ENCODE results near the gene DYNLT5. TPM values are rescaled to one million over a fixed set of nuclear protein-coding genes. Genes with fewer than 3 reads are reported as not detected.

Gene DYNLT5
- polyA plus RNA-seq, 1 donor (not counting 4 experiments of a cell fraction or from before 2014, with no cell fraction given) = not detected

DNA sequence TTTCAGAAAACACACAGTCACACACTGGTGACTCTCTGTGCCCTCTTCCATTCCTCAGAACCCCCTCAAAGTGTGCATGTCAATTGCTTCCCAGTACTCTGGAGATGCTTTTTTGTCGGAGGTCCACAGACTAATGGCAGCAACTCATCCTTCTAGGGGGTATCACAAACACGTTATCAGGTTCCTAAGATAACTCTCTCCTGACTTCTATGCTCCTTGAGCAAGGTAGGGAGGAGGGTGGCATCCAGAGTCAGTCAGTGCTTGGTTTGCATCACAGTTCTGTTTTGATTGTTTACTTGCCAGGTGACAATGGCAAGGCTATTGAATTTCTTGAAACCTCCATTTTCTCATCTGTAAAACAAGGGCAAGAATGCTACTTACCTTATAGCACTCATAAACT is 39.4 kb upstream of the DYNLT5 start:
- DNase-seq (ENCODE audit: low read depth, low spot score) = no peak
- Histone ChIP-seq H2AFZ (ENCODE audit: control insufficient read depth, low read length) (no peak overlapping the region), H3K4me1 (ENCODE audit: control insufficient read depth, extremely low read depth, insufficient read depth, low read length) (no peaks in the 10 kb centered on the region), H3K79me2 (ENCODE audit: control insufficient read depth, insufficient read depth, low read length) (no peaks in the 10 kb centered on the region), H3K27ac (ENCODE audit: control insufficient read depth, insufficient read depth, low read length) (no peak overlapping the region), H3K4me2 (ENCODE audit: control insufficient read depth, extremely low read depth, insufficient read depth, low read depth, low read length) (no peak overlapping the region), H3K27me3 (ENCODE audit: control insufficient read depth, extremely low read depth, insufficient read depth, low read length) (peaks cover 4% of the 10 kb centered on the region), H3K9me3 (ENCODE audit: control insufficient read depth, low read depth, low read length) (no peaks in the 10 kb centered on the region), H3K36me3 (ENCODE audit: control insufficient read depth in 2 of 2, extremely low read depth in 1 of 2, insufficient read depth in 2 of 2, low read length in 2 of 2) (no peaks in the 10 kb centered on the region), H3K4me3 (ENCODE audit: control insufficient read depth in 2 of 3, extremely low read depth in 1 of 3, insufficient read depth in 2 of 3, low read depth in 1 of 3, low read length in 3 of 3) (no peak overlapping the region), H3K9me1 (ENCODE audit: control insufficient read depth, extremely low read depth, insufficient read depth, low read length) (no peaks in the 10 kb centered on the region), H4K20me1 (ENCODE audit: control insufficient read depth, extremely low read depth, insufficient read depth, low read length) (no peaks in the 10 kb centered on the region), H3K9ac (ENCODE audit: control insufficient read depth, extremely low read depth, insufficient read depth, low read length) (no peak overlapping the region)
- dilution Hi-C loops (cut with MboI; ENCODE audit: extremely low pct_ligation_motif_present, low sequenced_read_pairs) = no loop called here
- TF ChIP-seq EZH2 (IDR thresholded peaks at IDR 0.05; ENCODE audit: low read length) = no peak
- TF ChIP-seq, protein P1, sequence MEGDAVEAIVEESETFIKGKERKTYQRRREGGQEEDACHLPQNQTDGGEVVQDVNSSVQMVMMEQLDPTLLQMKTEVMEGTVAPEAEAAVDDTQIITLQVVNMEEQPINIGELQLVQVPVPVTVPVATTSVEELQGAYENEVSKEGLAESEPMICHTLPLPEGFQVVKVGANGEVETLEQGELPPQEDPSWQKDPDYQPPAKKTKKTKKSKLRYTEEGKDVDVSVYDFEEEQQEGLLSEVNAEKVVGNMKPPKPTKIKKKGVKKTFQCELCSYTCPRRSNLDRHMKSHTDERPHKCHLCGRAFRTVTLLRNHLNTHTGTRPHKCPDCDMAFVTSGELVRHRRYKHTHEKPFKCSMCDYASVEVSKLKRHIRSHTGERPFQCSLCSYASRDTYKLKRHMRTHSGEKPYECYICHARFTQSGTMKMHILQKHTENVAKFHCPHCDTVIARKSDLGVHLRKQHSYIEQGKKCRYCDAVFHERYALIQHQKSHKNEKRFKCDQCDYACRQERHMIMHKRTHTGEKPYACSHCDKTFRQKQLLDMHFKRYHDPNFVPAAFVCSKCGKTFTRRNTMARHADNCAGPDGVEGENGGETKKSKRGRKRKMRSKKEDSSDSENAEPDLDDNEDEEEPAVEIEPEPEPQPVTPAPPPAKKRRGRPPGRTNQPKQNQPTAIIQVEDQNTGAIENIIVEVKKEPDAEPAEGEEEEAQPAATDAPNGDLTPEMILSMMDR (optimal IDR thresholded peaks at IDR 0.05 in 1 of 3, IDR thresholded peaks at IDR 0.05 in 1 of 3, conservative IDR thresholded peaks at IDR 0.05 in 1 of 3; ENCODE audit: extremely low read depth in 1 of 3, insufficient read depth in 2 of 3, low read length in 3 of 3) = no peak
- no peak for FAIRE-seq

DNA sequence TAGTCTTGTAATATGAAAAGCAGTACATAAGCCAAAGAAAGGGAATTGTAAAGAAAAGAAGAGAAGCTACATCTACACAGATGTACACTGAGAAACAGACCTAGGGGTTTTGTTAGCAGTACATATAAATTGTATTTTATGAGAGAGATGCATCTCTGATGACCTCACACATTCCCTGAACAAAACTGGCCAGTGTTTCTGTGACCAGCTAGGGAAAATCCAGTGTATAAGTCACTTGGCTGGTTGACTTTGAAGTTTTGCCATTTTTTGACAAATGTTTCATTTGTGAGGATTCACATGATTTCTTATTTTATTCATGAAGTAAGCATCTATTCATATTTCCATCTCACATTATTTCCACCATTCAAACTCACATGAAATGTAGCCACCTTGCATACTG is 28.3 kb upstream of the DYNLT5 start:
- FAIRE-seq (no peak), DNase-seq (ENCODE audit: low read depth, low spot score) (no peak)
- no peak overlapping the region for H2AFZ ChIP-seq (ENCODE audit: control insufficient read depth, low read length)
- no peaks in the 10 kb centered on the region for H3K36me3 ChIP-seq (ENCODE audit: control insufficient read depth in 2 of 2, extremely low read depth in 1 of 2, insufficient read depth in 2 of 2, low read length in 2 of 2)
- no peak overlapping the region for H3K4me2 ChIP-seq (ENCODE audit: control insufficient read depth, extremely low read depth, insufficient read depth, low read depth, low read length)
- H3K27ac ChIP-seq (ENCODE audit: control insufficient read depth, insufficient read depth, low read length) = no peak overlapping the region
- dilution Hi-C loops (cut with MboI; ENCODE audit: extremely low pct_ligation_motif_present, low sequenced_read_pairs) = no loop called here
- no peaks in the 10 kb centered on the region for H3K9me3 ChIP-seq (ENCODE audit: control insufficient read depth, low read depth, low read length)
- peaks cover 2% of the 10 kb centered on the region for H3K4me1 ChIP-seq (ENCODE audit: control insufficient read depth, extremely low read depth, insufficient read depth, low read length)
- no peak for TF ChIP-seq EZH2 (IDR thresholded peaks at IDR 0.05; ENCODE audit: low read length)
- TF ChIP-seq, protein P1 (optimal IDR thresholded peaks at IDR 0.05 in 1 of 3, IDR thresholded peaks at IDR 0.05 in 1 of 3, conservative IDR thresholded peaks at IDR 0.05 in 1 of 3; ENCODE audit: extremely low read depth in 1 of 3, insufficient read depth in 2 of 3, low read length in 3 of 3) = no peak
- no peaks in the 10 kb centered on the region for H4K20me1 ChIP-seq (ENCODE audit: control insufficient read depth, extremely low read depth, insufficient read depth, low read length)
- no peaks in the 10 kb centered on the region for H3K9me1 ChIP-seq (ENCODE audit: control insufficient read depth, extremely low read depth, insufficient read depth, low read length)
- no peaks in the 10 kb centered on the region for H3K27me3 ChIP-seq (ENCODE audit: control insufficient read depth, extremely low read depth, insufficient read depth, low read length)
- H3K79me2 ChIP-seq (ENCODE audit: control insufficient read depth, insufficient read depth, low read length) = no peaks in the 10 kb centered on the region
- H3K9ac ChIP-seq (ENCODE audit: control insufficient read depth, extremely low read depth, insufficient read depth, low read length) = no peak overlapping the region
- H3K4me3 ChIP-seq (ENCODE audit: control insufficient read depth in 2 of 3, extremely low read depth in 1 of 3, insufficient read depth in 2 of 3, low read depth in 1 of 3, low read length in 3 of 3) = no peak overlapping the region

Data from keratinocyte (primary cell).